HepG2 (cell line): ENCODE results near the gene ING5. TPM values are rescaled to one million over a fixed set of nuclear protein-coding genes. Genes with fewer than 3 reads are reported as not detected.

Experiments used
- BCLAF1 ChIP-seq: fragments of 450-650 bp; IDR thresholded peaks from 2 replicates; pipeline ENCODE4 v1.6.1; 2017; ENCODE audit warnings: mild to moderate bottlenecking
- E2F1 ChIP-seq: sonication (generic); formaldehyde crosslinking; IDR thresholded peaks from 2 replicates; pipeline ENCODE4 v1.5.0; 2020; ENCODE audit warnings: missing genetic modification reagents
- FOSL2 ChIP-seq: sonication (generic); formaldehyde crosslinking; IDR thresholded peaks from 2 replicates; pipeline ENCODE4 v1.4.0; 2020; ENCODE audit warnings: missing genetic modification reagents
- GABPB1 ChIP-seq: IDR thresholded peaks from 2 replicates; pipeline ENCODE4 v1.6.1; 2016; ENCODE audit warnings: mild to moderate bottlenecking, missing genetic modification reagents, moderate library complexity, missing compliant biosample characterization
- GPBP1L1 ChIP-seq: sonication (generic); formaldehyde crosslinking; IDR thresholded peaks from 2 replicates; pipeline ENCODE4 v1.5.0; 2020; ENCODE audit warnings: mild to moderate bottlenecking, missing genetic modification reagents
- KLF6 ChIP-seq: IDR thresholded peaks from 2 replicates; pipeline ENCODE4 v1.8.0; 2016; ENCODE audit warnings: missing biosample characterization, missing genetic modification reagents
- LBX2 ChIP-seq: sonication (generic); formaldehyde crosslinking; IDR thresholded peaks from 2 replicates; pipeline ENCODE4 v1.5.0; 2020; ENCODE audit warnings: missing genetic modification reagents, mild to moderate bottlenecking, borderline replicate concordance
- NR3C1 ChIP-seq: sonication (generic); formaldehyde crosslinking; IDR thresholded peaks from 2 replicates; pipeline ENCODE4 v1.4.0; 2020; ENCODE audit warnings: missing genetic modification reagents
- PCBP2 ChIP-seq: fragments of 200-400 bp; formaldehyde crosslinking; optimal IDR thresholded peaks from 2 replicates; pipeline ENCODE3; 2018; ENCODE audit warnings: low read length, low read depth; ENCODE audit not compliant: poor library complexity, severe bottlenecking
- SNAI1 ChIP-seq: sonication (generic); formaldehyde crosslinking; IDR thresholded peaks from 2 replicates; pipeline ENCODE4 v1.5.0; 2020; ENCODE audit warnings: mild to moderate bottlenecking, missing genetic modification reagents, borderline replicate concordance
- SOX13 ChIP-seq, 3 experiments: fragments of 450-650 bp in 1 of 3; sonication (generic) in 1 of 3; formaldehyde crosslinking in 1 of 3; IDR thresholded peaks in 2 of 3; conservative IDR thresholded peaks in 1 of 3; 2 replicates each; pipeline versions ENCODE4 v1.5.0 to v1.6.1; 2016 to 2020; ENCODE audit warnings: antibody characterized with exemption in 1 of 3, mild to moderate bottlenecking in 1 of 3, missing compliant biosample characterization in 1 of 3, missing genetic modification reagents in 1 of 3, moderate library complexity in 1 of 3
- ZBTB43 ChIP-seq: sonication (generic); formaldehyde crosslinking; conservative IDR thresholded peaks from 2 replicates; pipeline ENCODE4 v1.4.0; 2020; ENCODE audit warnings: missing genetic modification reagents
- ZBTB8A ChIP-seq: sonication (generic); formaldehyde crosslinking; IDR thresholded peaks from 2 replicates; pipeline ENCODE4 v1.4.0; 2020; ENCODE audit warnings: mild to moderate bottlenecking, low read depth, missing genetic modification reagents, borderline replicate concordance
- ZFYVE20 ChIP-seq: sonication (generic); formaldehyde crosslinking; IDR thresholded peaks from 2 replicates; pipeline ENCODE4 v1.8.0; 2023; ENCODE audit warnings: low read depth, mild to moderate bottlenecking, moderate library complexity, missing genetic modification reagents, borderline replicate concordance
- ZMYM4 ChIP-seq: sonication (generic); formaldehyde crosslinking; IDR thresholded peaks from 2 replicates; pipeline ENCODE4 v1.8.1; 2023; ENCODE audit warnings: mild to moderate bottlenecking, missing genetic modification reagents
- ZNF616 ChIP-seq: sonication (generic); formaldehyde crosslinking; IDR thresholded peaks from 2 replicates; pipeline ENCODE4 v1.5.0; 2020; ENCODE audit warnings: low read depth, mild to moderate bottlenecking, missing genetic modification reagents
- ZNF724P ChIP-seq: sonication (generic); formaldehyde crosslinking; IDR thresholded peaks from 2 replicates; pipeline ENCODE4 v1.8.0; 2022; ENCODE audit warnings: missing genetic modification reagents, borderline replicate concordance
- ZNF749 ChIP-seq: sonication (generic); formaldehyde crosslinking; IDR thresholded peaks from 2 replicates; pipeline ENCODE4 v1.8.0; 2022; ENCODE audit warnings: mild to moderate bottlenecking, missing genetic modification reagents, moderate library complexity, borderline replicate concordance
- ZNF776 ChIP-seq: sonication (generic); formaldehyde crosslinking; IDR thresholded peaks from 2 replicates; pipeline ENCODE4 v1.4.0; 2020; ENCODE audit warnings: mild to moderate bottlenecking, missing genetic modification reagents
- polyA plus RNA-seq, 8 experiments: library from polyadenylated mRNA; depleted of rRNA in 3 of 8; stranded (reverse) in 7 of 8; unstranded in 1 of 8; fragments of >200 nt; fragmentation: Illumina TruSeq in 4 of 8; extraction: Trizol in 4 of 8; gene quantifications; 2 replicates each; pipeline versions ENCODE4 v1.2.1 to v1.2.3, GENCODE V29; 2011 to 2016; ENCODE audit warnings: low read depth in 4 of 8, missing spikeins in 1 of 8, mixed read lengths in 1 of 8; ENCODE audit not compliant: insufficient read depth in 1 of 8
- total RNA-seq, 5 experiments: library from RNA; depleted of rRNA; stranded (reverse); fragments of >200 nt; fragmentation: Illumina TruSeq; extraction: Trizol; gene quantifications; 2 replicates each; pipeline ENCODE4 v1.2.3, GENCODE V29; 2016; ENCODE audit warnings: low read depth in 1 of 5

The ING5 gene
- total and polyA plus RNA-seq, 2 of the 13 experiments (the other 11 are each of a cell fraction or from before 2014, with no cell fraction given), result 61.9 to 71.9 TPM

- no peak for TF ChIP-seq BCLAF1
- no peak for TF ChIP-seq NR3C1 (CRISPR knock-in tag)
- no peak for TF ChIP-seq ZMYM4 (CRISPR knock-in tag)
- TF ChIP-seq LBX2 (CRISPR knock-in tag), result peak; percentile 45; the same call in 1 of the 2 replicates
- TF ChIP-seq PCBP2, result no peak
- peak; percentile 80 for TF ChIP-seq ZNF749 (CRISPR knock-in tag)
- TF ChIP-seq ZNF776 (CRISPR knock-in tag), result peak; percentile 82; the same call in 1 of the 2 replicates
- peak; percentile 81; the same call in 1 of the 2 replicates for TF ChIP-seq ZNF724P
- TF ChIP-seq ZFYVE20 (CRISPR knock-in tag), result 0 out of 2 replicates have a peak, but pooled peaks have one; percentile 94
- TF ChIP-seq ZBTB8A (CRISPR knock-in tag), result 0 out of 2 replicates have a peak, but pooled peaks have one; percentile 8
- TF ChIP-seq ZBTB43 (CRISPR knock-in tag), result peak; percentile 67
- no peak for TF ChIP-seq SOX13 (IDR thresholded peaks at IDR 0.05)
- TF ChIP-seq SOX13 (CRISPR knock-in tag; conservative IDR thresholded peaks at IDR 0.05 in 1 of 2, IDR thresholded peaks at IDR 0.05 in 1 of 2), result no peak
- 0 out of 2 replicates have a peak, but pooled peaks have one; percentile 4 for TF ChIP-seq KLF6
- no peak for TF ChIP-seq GPBP1L1
- TF ChIP-seq GABPB1 (CRISPR knock-in tag), result no peak
- 0 out of 2 replicates have a peak, but pooled peaks have one; percentile 5 for TF ChIP-seq FOSL2 (CRISPR knock-in tag)
- TF ChIP-seq E2F1, result 0 out of 2 replicates have a peak, but pooled peaks have one; percentile 67
- TF ChIP-seq ZNF616, result peak; percentile 64
- TF ChIP-seq SNAI1 (CRISPR knock-in tag), result 0 out of 2 replicates have a peak, but pooled peaks have one; percentile 7
Observed at GRCh38 chr2:241734467-241735208, 32.8 kb downstream of the ING5 start, which contains the start of gene D2HGDH (continued).
